ENCODE measurements around the gene RARG. TPM values are rescaled to one million over a fixed set of nuclear protein-coding genes. Genes with fewer than 3 reads are reported as not detected.

Gene RARG
- total and polyA plus RNA-seq, 2 of the 8 experiments (the other 6 are each of a cell fraction or from before 2014, with no cell fraction given), result 68.6 to 68.9 TPM

GRCh38 chr12:53217051-53217930, 14.7 kb downstream of the RARG start (continued):
- TF ChIP-seq GABPA (IDR thresholded peaks at IDR 0.05; ENCODE audit: borderline replicate concordance, insufficient read depth, low read length) (no peak), HDAC6 (IDR thresholded peaks at IDR 0.05; ENCODE audit: low read depth, low read length) (no peak), HDAC2 (IDR thresholded peaks at IDR 0.05; ENCODE audit: borderline replicate concordance in 1 of 2, low read depth in 2 of 2, low read length in 2 of 2) (0 out of 4 replicates have a peak, but pooled peaks of 1 of the 2 experiments have one; percentile 52), RBBP5 (IDR thresholded peaks at IDR 0.05; ENCODE audit: borderline replicate concordance, low read depth, low read length) (peak; percentile 92), ATF2 (IDR thresholded peaks at IDR 0.05; ENCODE audit: low read length) (0 out of 2 replicates have a peak, but pooled peaks have one; percentile 38), POLR2AphosphoS5 (IDR thresholded peaks at IDR 0.05; ENCODE audit: low read depth, low read length) (peak; percentile 47; the same call in 1 of the 2 replicates), KDM4A (IDR thresholded peaks at IDR 0.05; ENCODE audit: low read depth, low read length, severe bottlenecking) (no peak)
